H1 (cell line): ENCODE measurements around the gene IER3IP1. TPM values are rescaled to one million over a fixed set of nuclear protein-coding genes. Genes with fewer than 3 reads are reported as not detected.

Experiments
- CHD1 ChIP-seq: IDR thresholded peaks from 2 replicates; pipeline ENCODE4 v1.6.1; 2012; ENCODE audit warnings: low read depth, low read length, improper control_type of control experiment
- EGR1 ChIP-seq: IDR thresholded peaks from 2 replicates; pipeline ENCODE4 v1.6.1; 2011; ENCODE audit warnings: low read depth, low read length, borderline replicate concordance
- HDAC6 ChIP-seq: IDR thresholded peaks from one replicate; pipeline ENCODE4 v1.7.1; 2012; ENCODE audit warnings: low read depth, mild to moderate bottlenecking, inconsistent platforms, low read length, moderate library complexity
- RAD21 ChIP-seq, 2 experiments: IDR thresholded peaks in 1 of 2; conservative IDR thresholded peaks in 1 of 2; 2 replicates each; pipeline ENCODE4 v1.6.1; 2011; ENCODE audit warnings: low read depth in 2 of 2, low read length in 2 of 2, improper control_type of control experiment in 1 of 2, inconsistent platforms in 1 of 2, mild to moderate bottlenecking in 1 of 2, moderate library complexity in 1 of 2
- RFX5 ChIP-seq: IDR thresholded peaks from 2 replicates; pipeline ENCODE4 v1.6.1; 2011; ENCODE audit warnings: low read depth, low read length, improper control_type of control experiment, borderline replicate concordance
- SAP30 ChIP-seq: fragments of 300-600 bp; sonication (generic); IDR thresholded peaks from 2 replicates; pipeline ENCODE4 v1.7.1; 2012; ENCODE audit warnings: low read length, moderate library complexity, mild to moderate bottlenecking, inconsistent platforms; ENCODE audit not compliant: insufficient read depth, insufficient replicate concordance
- SUZ12 ChIP-seq: fragments of 200-600 bp; sonication (generic); IDR thresholded peaks from 2 replicates; pipeline ENCODE4 v1.6.1; 2012; ENCODE audit warnings: mild to moderate bottlenecking, inconsistent platforms, low read length, moderate library complexity, mixed read lengths
- polyA plus RNA-seq, 7 experiments: library from polyadenylated mRNA; depleted of rRNA in 3 of 7; stranded (reverse) in 5 of 7; unstranded in 2 of 7; fragments of >200 nt in 5 of 7; fragments of 200-250 nt in 2 of 7; gene quantifications; 1 replicate in 5 of 7; 2 replicates in 1 of 7; 4 replicates in 1 of 7; pipeline versions ENCODE4 v1.2.1 to v1.2.3, GENCODE V29; 2011 to 2013; ENCODE audit warnings: missing spikeins in 2 of 7, mixed read lengths in 2 of 7
- total RNA-seq: library from RNA; stranded (reverse); fragmentation: NEBNext Ultra II Directional; extraction: Animal tissue kit (Norgen Biotek cat#: 25700); gene quantifications from 2 replicates; pipeline ENCODE4 v1.2.1, GENCODE V29; 2021
- TF ChIP-seq, protein P1 (sequence below): IDR thresholded peaks from 2 replicates; pipeline ENCODE4 v1.6.1; 2012; ENCODE audit warnings: low read length, inconsistent platforms

The IER3IP1 gene
- total and polyA plus RNA-seq, 2 of the 8 experiments (the other 6 are each of a cell fraction or from before 2014, with no cell fraction given): 6.0 to 8.5 TPM

DNA sequence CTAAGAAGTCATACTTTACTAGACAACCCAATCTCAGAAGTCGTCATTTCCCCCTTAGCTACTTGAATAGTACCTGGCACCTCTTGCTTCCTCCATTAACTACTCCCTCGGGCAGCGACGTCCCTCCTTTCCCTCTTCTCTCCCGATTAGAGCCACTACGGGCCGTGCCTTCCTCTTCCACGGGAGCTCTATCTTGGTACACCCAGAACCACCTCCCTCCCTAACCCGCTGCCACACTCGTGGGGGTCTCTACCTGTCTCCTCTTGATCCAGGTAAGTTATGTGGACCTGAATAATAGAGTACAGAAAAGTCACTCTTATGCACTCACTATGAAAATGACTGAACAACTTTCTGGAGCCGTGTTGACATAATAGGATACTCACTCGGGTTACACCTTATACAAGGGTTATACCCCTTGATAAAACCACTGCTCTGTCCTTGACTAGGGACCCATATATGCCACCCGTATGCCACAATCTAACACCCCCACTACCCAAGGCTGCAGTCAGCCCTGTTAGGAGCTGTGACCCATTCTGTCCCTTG is 25.3 kb downstream of the IER3IP1 start (continued):
- TF ChIP-seq RAD21 (IDR thresholded peaks at IDR 0.05 in 1 of 2, conservative IDR thresholded peaks at IDR 0.05 in 1 of 2; ENCODE audit: low read depth in 2 of 2, low read length in 2 of 2) (no peak), RFX5 (no peak), SUZ12 (no peak), EGR1 (no peak), HDAC6 (no peak), SAP30 (no peak), CHD1 (no peak)
- TF ChIP-seq, protein P1, sequence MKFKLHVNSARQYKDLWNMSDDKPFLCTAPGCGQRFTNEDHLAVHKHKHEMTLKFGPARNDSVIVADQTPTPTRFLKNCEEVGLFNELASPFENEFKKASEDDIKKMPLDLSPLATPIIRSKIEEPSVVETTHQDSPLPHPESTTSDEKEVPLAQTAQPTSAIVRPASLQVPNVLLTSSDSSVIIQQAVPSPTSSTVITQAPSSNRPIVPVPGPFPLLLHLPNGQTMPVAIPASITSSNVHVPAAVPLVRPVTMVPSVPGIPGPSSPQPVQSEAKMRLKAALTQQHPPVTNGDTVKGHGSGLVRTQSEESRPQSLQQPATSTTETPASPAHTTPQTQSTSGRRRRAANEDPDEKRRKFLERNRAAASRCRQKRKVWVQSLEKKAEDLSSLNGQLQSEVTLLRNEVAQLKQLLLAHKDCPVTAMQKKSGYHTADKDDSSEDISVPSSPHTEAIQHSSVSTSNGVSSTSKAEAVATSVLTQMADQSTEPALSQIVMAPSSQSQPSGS: no peak
